ENCODE data around the gene OLFML2B.

Gene OLFML2B

DNA sequence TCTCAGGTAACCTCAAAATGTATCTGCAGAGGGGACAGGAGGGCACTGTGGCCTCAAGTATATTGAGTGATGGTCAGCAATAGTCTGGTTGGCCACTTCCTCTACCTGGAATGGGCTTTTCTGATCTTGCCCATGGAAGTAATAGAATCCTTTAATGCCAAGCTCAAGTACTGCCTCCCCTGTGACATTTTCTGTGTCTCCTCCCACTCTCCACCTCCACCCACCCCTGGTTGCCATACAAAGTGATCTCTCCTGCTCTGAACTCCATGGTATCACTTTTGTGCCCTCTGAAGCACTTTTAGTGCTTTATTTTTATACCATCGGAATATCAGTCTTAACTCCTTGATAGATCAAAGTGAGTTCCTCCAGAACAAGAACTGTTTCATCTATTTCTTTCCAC is 36.6 kb upstream of the OLFML2B start (continued):
- no peak for TF ChIP-seq ZBTB10 (tag by site-specific recombination; IDR thresholded peaks at IDR 0.05)
- TF ChIP-seq REST (tag by site-specific recombination; IDR thresholded peaks at IDR 0.05): no peak
- TF ChIP-seq ZNF664 (tag by site-specific recombination; IDR thresholded peaks at IDR 0.05): no peak
- no peak for TF ChIP-seq ZNF514 (tag by site-specific recombination; IDR thresholded peaks at IDR 0.05)
- no peak for TF ChIP-seq ZXDB (tag by site-specific recombination; IDR thresholded peaks at IDR 0.05)
- TF ChIP-seq ZNF433 (tag by site-specific recombination; IDR thresholded peaks at IDR 0.05; ENCODE audit: low read depth): no peak
- no peak for TF ChIP-seq ZNF354C (tag by site-specific recombination; IDR thresholded peaks at IDR 0.05; ENCODE audit: borderline replicate concordance, low read depth)
- peak; percentile 78 for TF ChIP-seq ZFHX2 (tag by site-specific recombination; conservative IDR thresholded peaks at IDR 0.05)
- no peak for TF ChIP-seq KLF8 (tag by site-specific recombination; IDR thresholded peaks at IDR 0.05)
- no peak for TF ChIP-seq ZNF121 (tag by site-specific recombination; IDR thresholded peaks at IDR 0.05)
- TF ChIP-seq ZNF555 (tag by site-specific recombination; conservative IDR thresholded peaks at IDR 0.05): no peak
- TF ChIP-seq PRDM1 (tag by site-specific recombination; IDR thresholded peaks at IDR 0.05): no peak
- TF ChIP-seq ZNF645 (tag by site-specific recombination; IDR thresholded peaks at IDR 0.05): no peak
- TF ChIP-seq MYNN (tag by site-specific recombination; IDR thresholded peaks at IDR 0.05; ENCODE audit: borderline replicate concordance): no peak

- CTCF ChIA-PET: interaction anchor here (0.6 to 1.4 kb wide), 2 partner anchors 218 to 295 kb away, joined by 3 to 4 read pairs; no protein-coding TSS in a partner anchor
- POLR2A ChIA-PET: no interaction called here
- Histone ChIP-seq H3K4me3 (ENCODE audit: low read depth, low read length) (no peak overlapping the region), H3K9me3 (ENCODE audit: control insufficient read depth, insufficient read depth, low read depth, low read length) (no peaks in the 10 kb centered on the region), H3K36me3 (ENCODE audit: control insufficient read depth in 2 of 2, insufficient read depth in 1 of 2, low read length in 2 of 2) (no peaks in the 10 kb centered on the region), H3K4me1 (ENCODE audit: control insufficient read depth, insufficient read depth, low read length) (peaks cover 14% of the 10 kb centered on the region), H3K27ac (ENCODE audit: extremely low read depth, low read depth, low read length) (no peak overlapping the region)
- TF ChIP-seq ZNF585B (tag by site-specific recombination; IDR thresholded peaks at IDR 0.05) (no peak), ZNF837 (tag by site-specific recombination; IDR thresholded peaks at IDR 0.05) (no peak), HOXD13 (CRISPR knock-in tag; IDR thresholded peaks at IDR 0.05; ENCODE audit: borderline replicate concordance) (no peak), ZNF530 (tag by site-specific recombination; IDR thresholded peaks at IDR 0.05; ENCODE audit: low read depth) (no peak), SCRT2 (tag by site-specific recombination; IDR thresholded peaks at IDR 0.05) (no peak), ZSCAN5A (tag by site-specific recombination; IDR thresholded peaks at IDR 0.05) (no peak), ZNF10 (tag by site-specific recombination; IDR thresholded peaks at IDR 0.05) (no peak), ZFP41 (tag by site-specific recombination; IDR thresholded peaks at IDR 0.05; ENCODE audit: borderline replicate concordance) (no peak), ZNF37A (tag by site-specific recombination; IDR thresholded peaks at IDR 0.05) (no peak), ZNF335 (tag by site-specific recombination; conservative IDR thresholded peaks at IDR 0.05) (no peak)
Observed at GRCh38 chr1:162059721-162060120, 36.1 kb upstream of the OLFML2B start.

Measured in HEK293 (cell line).